ENCODE measurements around the gene DLG2.

- TF ChIP-seq CTCF (IDR thresholded peaks at IDR 0.05) (no peak), POLR2AphosphoS5 (IDR thresholded peaks at IDR 0.05) (no peak), POLR2A (IDR thresholded peaks at IDR 0.05) (no peak)
Measured at GRCh38 chr11:85590848-85591483, 36.2 kb downstream of the DLG2 start.

All from suprapubic skin (tissue), 4 donors.